Liver (tissue), 9 donors: ENCODE data around the gene FASTKD2. TPM values are rescaled to one million over a fixed set of nuclear protein-coding genes. Genes with fewer than 3 reads are reported as not detected.

Experiments
- DNase-seq: peaks from one replicate; pipeline ENCODE4 v3.0.0-alpha.2; 2017; ENCODE audit warnings: low spot score
- H3K27ac ChIP-seq, 2 donors: one replicate each; pipeline ENCODE4 v1.7.0; 2013; ENCODE audit warnings: inconsistent platforms in 2 of 2, low read length in 2 of 2, control low read depth in 1 of 2, low read depth in 1 of 2, mild to moderate bottlenecking in 1 of 2
- H3K27me3 ChIP-seq, 4 donors: one replicate each; pipeline versions ENCODE4 v1.6.1 to v1.7.0; 2013; ENCODE audit warnings: low read length in 3 of 4, inconsistent platforms in 1 of 4, mild to moderate bottlenecking in 1 of 4, moderate library complexity in 1 of 4; ENCODE audit not compliant: control insufficient read depth in 4 of 4, insufficient read depth in 4 of 4
- H3K36me3 ChIP-seq, 4 donors: one replicate each; pipeline versions ENCODE4 v1.6.1 to v1.7.0; 2013; ENCODE audit warnings: low read length in 3 of 4, mild to moderate bottlenecking in 3 of 4, low read depth in 1 of 4, moderate library complexity in 1 of 4; ENCODE audit not compliant: control insufficient read depth in 4 of 4, insufficient read depth in 3 of 4
- H3K4me1 ChIP-seq, 4 donors: one replicate each; pipeline versions ENCODE4 v1.6.1 to v1.7.0; 2013; ENCODE audit warnings: low read length in 3 of 4, mild to moderate bottlenecking in 3 of 4, moderate library complexity in 1 of 4; ENCODE audit not compliant: control insufficient read depth in 4 of 4, insufficient read depth in 4 of 4
- H3K4me3 ChIP-seq, 3 donors: one replicate each; pipeline versions ENCODE4 v1.6.1 to v1.7.0; 2013; ENCODE audit warnings: low read length in 3 of 3, control low read depth in 1 of 3, low read depth in 1 of 3, mild to moderate bottlenecking in 1 of 3
- H3K9ac ChIP-seq, 2 donors: one replicate each; pipeline ENCODE4 v1.7.0; 2013; ENCODE audit warnings: low read length in 2 of 2, mild to moderate bottlenecking in 2 of 2, moderate library complexity in 2 of 2, control low read depth in 1 of 2, low read depth in 1 of 2
- H3K9me3 ChIP-seq, 4 donors: one replicate each; pipeline versions ENCODE4 v1.6.1 to v1.7.0; 2013; ENCODE audit warnings: low read length in 3 of 4; ENCODE audit not compliant: control insufficient read depth in 4 of 4
- EGR1 ChIP-seq, 2 donors: IDR thresholded peaks; 2 replicates each; pipeline ENCODE4 v1.6.1; 2016 to 2018; ENCODE audit warnings: antibody characterized with exemption in 2 of 2, low read depth in 2 of 2
- FOXA1 ChIP-seq: IDR thresholded peaks from 2 replicates; pipeline ENCODE4 v1.6.1; 2016; ENCODE audit warnings: antibody characterized with exemption
- HNF4A ChIP-seq, 2 donors: conservative IDR thresholded peaks; 2 replicates each; pipeline ENCODE4 v1.6.1; 2016; ENCODE audit warnings: antibody characterized with exemption in 2 of 2, mild to moderate bottlenecking in 2 of 2
- HNF4G ChIP-seq: IDR thresholded peaks from 2 replicates; pipeline ENCODE4 v1.6.1; 2016; ENCODE audit warnings: antibody characterized with exemption
- NR2F2 ChIP-seq: IDR thresholded peaks from 2 replicates; pipeline ENCODE4 v1.6.1; 2016; ENCODE audit warnings: antibody characterized with exemption
- RXRA ChIP-seq, 2 donors: IDR thresholded peaks; 2 replicates each; pipeline ENCODE4 v1.6.1; 2017 to 2018; ENCODE audit warnings: antibody characterized with exemption in 2 of 2, mild to moderate bottlenecking in 1 of 2
- SP1 ChIP-seq: IDR thresholded peaks from 2 replicates; pipeline ENCODE4 v1.6.1; 2018; ENCODE audit warnings: antibody characterized with exemption, mild to moderate bottlenecking
- TAF1 ChIP-seq: conservative IDR thresholded peaks from 2 replicates; pipeline ENCODE4 v1.6.1; 2016; ENCODE audit warnings: antibody characterized with exemption, mild to moderate bottlenecking
- WGBS: extraction: QIAGEN DNeasy Blood & Tissue Kit; methylation state at CpG from one replicate; pipeline ENCODE4 v1.1.7; 2013; 5-methylcytosine and 5-hydroxymethylcytosine counted together
- polyA plus RNA-seq, 2 donors: library from polyadenylated mRNA; stranded (reverse) in 1 of 2; unstranded in 1 of 2; fragments of 200-250 nt in 1 of 2; fragments of >200 nt in 1 of 2; fragmentation: Nextera tagmentation in 1 of 2; extraction: Ambion mirVana in 1 of 2; gene quantifications; one replicate each; pipeline versions ENCODE4 v1.2.1 to v1.2.3, GENCODE V29; 2013 to 2015
- total RNA-seq, 2 donors: library from RNA; depleted of rRNA; stranded (reverse); fragments of >200 nt; gene quantifications; one replicate each; pipeline ENCODE4 v1.2.3, GENCODE V29; 2014
- TF ChIP-seq, protein P1 (sequence below): IDR thresholded peaks from 2 replicates; pipeline ENCODE4 v1.6.1; 2016; ENCODE audit warnings: antibody characterized with exemption
- TF ChIP-seq, protein P2 (sequence below): IDR thresholded peaks from 2 replicates; pipeline ENCODE4 v1.6.1; 2016; ENCODE audit warnings: antibody characterized with exemption, mild to moderate bottlenecking
- TF ChIP-seq, protein P3 (sequence below): IDR thresholded peaks from 2 replicates; pipeline ENCODE4 v1.6.1; 2016; ENCODE audit warnings: antibody characterized with exemption
- TF ChIP-seq, protein P4 (sequence below): IDR thresholded peaks from 2 replicates; pipeline ENCODE4 v1.6.1; 2016; ENCODE audit warnings: antibody characterized with exemption
- donor health status: healthy.
- donor health status: healthy.
- donor health status: healthy.
- donor health status: healthy.
- donor health status: healthy.

The FASTKD2 gene
- total and polyA plus RNA-seq, 4 donors: 12.5 to 36.3 (median 15.0) TPM

DNA sequence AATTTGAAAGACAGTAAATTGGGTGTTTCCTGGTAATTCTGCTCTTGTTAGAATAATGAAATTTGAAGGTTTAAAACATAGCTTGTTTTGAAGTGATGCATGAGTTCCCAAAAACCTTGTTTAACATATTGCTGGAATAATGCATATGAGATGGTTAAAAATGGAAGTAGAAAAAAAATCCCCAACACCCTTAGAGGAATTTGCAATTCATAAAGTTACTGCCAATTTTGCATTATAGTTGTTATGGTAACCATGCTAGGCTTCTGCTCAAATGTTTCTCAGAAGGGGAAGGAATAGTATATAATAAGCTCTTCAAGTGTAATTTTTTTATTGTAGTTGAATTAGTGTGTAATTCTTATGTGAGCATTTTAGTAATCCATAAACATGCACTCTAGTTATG lies 49.1 kb downstream of the FASTKD2 start:
- Histone ChIP-seq H3K9ac (no peak overlapping the region), H3K27me3 (no peaks in the 10 kb centered on the region), H3K27ac (no peak overlapping the region), H3K36me3 (no peaks in the 10 kb centered on the region), H3K9me3 (no peaks in the 10 kb centered on the region), H3K4me3 (no peak overlapping the region), H3K4me1 (no peaks in the 10 kb centered on the region)
- DNase-seq: no peak
- TF ChIP-seq RXRA (IDR thresholded peaks at IDR 0.05) (no peak), HNF4G (no peak), EGR1 (IDR thresholded peaks at IDR 0.05; ENCODE audit: low read depth in 2 of 2) (no peak), TAF1 (no peak)

DNA sequence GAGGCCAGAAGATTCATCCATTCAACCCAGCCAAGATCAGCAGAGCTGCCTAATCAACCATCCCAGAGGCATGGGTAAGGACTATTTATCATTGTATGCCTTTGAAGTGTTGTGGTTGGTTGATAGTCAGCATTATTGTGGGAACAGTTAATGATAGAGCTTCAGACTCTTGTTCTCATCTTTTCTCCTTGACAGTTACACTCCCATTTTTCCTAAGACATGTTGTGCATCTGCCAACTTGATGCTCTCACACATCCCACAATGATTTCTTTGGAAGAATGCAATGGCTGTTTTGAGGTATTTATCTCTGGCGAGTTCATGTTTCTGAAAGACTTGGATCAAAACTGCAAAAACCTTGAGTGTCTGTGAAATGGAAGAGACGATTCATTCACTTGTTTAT lies 55.4 kb downstream of the FASTKD2 start:
- H3K27ac ChIP-seq: no peak overlapping the region

More for the DNA sequence above, 55.4 kb downstream of the FASTKD2 start:
- H3K9me3 ChIP-seq: no peaks in the 10 kb centered on the region
- DNase-seq: no peak
- TF ChIP-seq RXRA (IDR thresholded peaks at IDR 0.05): no peak
- TF ChIP-seq FOXA1: no peak
- TF ChIP-seq, protein P1, sequence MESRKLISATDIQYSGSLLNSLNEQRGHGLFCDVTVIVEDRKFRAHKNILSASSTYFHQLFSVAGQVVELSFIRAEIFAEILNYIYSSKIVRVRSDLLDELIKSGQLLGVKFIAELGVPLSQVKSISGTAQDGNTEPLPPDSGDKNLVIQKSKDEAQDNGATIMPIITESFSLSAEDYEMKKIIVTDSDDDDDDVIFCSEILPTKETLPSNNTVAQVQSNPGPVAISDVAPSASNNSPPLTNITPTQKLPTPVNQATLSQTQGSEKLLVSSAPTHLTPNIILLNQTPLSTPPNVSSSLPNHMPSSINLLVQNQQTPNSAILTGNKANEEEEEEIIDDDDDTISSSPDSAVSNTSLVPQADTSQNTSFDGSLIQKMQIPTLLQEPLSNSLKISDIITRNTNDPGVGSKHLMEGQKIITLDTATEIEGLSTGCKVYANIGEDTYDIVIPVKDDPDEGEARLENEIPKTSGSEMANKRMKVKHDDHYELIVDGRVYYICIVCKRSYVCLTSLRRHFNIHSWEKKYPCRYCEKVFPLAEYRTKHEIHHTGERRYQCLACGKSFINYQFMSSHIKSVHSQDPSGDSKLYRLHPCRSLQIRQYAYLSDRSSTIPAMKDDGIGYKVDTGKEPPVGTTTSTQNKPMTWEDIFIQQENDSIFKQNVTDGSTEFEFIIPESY: no peak
- no peak for TF ChIP-seq TAF1
- no peak for TF ChIP-seq HNF4A (conservative IDR thresholded peaks at IDR 0.05)
- no peak for TF ChIP-seq SP1
- no peak for TF ChIP-seq NR2F2
- no peak for TF ChIP-seq HNF4G
- TF ChIP-seq, protein P2, sequence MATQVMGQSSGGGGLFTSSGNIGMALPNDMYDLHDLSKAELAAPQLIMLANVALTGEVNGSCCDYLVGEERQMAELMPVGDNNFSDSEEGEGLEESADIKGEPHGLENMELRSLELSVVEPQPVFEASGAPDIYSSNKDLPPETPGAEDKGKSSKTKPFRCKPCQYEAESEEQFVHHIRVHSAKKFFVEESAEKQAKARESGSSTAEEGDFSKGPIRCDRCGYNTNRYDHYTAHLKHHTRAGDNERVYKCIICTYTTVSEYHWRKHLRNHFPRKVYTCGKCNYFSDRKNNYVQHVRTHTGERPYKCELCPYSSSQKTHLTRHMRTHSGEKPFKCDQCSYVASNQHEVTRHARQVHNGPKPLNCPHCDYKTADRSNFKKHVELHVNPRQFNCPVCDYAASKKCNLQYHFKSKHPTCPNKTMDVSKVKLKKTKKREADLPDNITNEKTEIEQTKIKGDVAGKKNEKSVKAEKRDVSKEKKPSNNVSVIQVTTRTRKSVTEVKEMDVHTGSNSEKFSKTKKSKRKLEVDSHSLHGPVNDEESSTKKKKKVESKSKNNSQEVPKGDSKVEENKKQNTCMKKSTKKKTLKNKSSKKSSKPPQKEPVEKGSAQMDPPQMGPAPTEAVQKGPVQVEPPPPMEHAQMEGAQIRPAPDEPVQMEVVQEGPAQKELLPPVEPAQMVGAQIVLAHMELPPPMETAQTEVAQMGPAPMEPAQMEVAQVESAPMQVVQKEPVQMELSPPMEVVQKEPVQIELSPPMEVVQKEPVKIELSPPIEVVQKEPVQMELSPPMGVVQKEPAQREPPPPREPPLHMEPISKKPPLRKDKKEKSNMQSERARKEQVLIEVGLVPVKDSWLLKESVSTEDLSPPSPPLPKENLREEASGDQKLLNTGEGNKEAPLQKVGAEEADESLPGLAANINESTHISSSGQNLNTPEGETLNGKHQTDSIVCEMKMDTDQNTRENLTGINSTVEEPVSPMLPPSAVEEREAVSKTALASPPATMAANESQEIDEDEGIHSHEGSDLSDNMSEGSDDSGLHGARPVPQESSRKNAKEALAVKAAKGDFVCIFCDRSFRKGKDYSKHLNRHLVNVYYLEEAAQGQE: no peak
- TF ChIP-seq, protein P3, sequence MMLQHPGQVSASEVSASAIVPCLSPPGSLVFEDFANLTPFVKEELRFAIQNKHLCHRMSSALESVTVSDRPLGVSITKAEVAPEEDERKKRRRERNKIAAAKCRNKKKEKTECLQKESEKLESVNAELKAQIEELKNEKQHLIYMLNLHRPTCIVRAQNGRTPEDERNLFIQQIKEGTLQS: no peak
- TF ChIP-seq, protein P4, sequence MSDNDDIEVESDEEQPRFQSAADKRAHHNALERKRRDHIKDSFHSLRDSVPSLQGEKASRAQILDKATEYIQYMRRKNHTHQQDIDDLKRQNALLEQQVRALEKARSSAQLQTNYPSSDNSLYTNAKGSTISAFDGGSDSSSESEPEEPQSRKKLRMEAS: no peak
- H3K36me3 ChIP-seq: no peaks in the 10 kb centered on the region
- no peaks in the 10 kb centered on the region for H3K27me3 ChIP-seq
- H3K4me3 ChIP-seq: no peak overlapping the region
- peaks cover 2 to 14% (median 8%) of the 10 kb centered on the region in 4 donors for H3K4me1 ChIP-seq
- 78% methylated on average over 2 of the region's 2 CpGs for WGBS
- no peak overlapping the region for H3K9ac ChIP-seq
